Ascending aorta (tissue), 2 donors: ENCODE measurements around the gene COPRS. TPM values are rescaled to one million over a fixed set of nuclear protein-coding genes. Genes with fewer than 3 reads are reported as not detected.
A peak's percentile ranks its signal among the peaks of the same experiment; 100 is the strongest.

ENCODE experiments used
- DNase-seq, 2 donors: peaks; one replicate each; pipeline ENCODE4 v3.0.0-alpha.2; 2019; ENCODE audit warnings: low spot score in 2 of 2
- H3K27ac ChIP-seq, 2 donors: fragments of 200-600 bp; sonication (generic); one replicate each; pipeline ENCODE4 v1.5.1; 2016 to 2017; ENCODE audit warnings: mild to moderate bottlenecking in 1 of 2
- H3K27me3 ChIP-seq: fragments of 200-600 bp; sonication (generic); one replicate; pipeline ENCODE4 v1.5.1; 2017
- H3K36me3 ChIP-seq, 2 donors: fragments of 200-600 bp; sonication (generic); one replicate each; pipeline ENCODE4 v1.5.1; 2016
- H3K4me1 ChIP-seq, 2 donors: fragments of 200-600 bp; sonication (generic); one replicate each; pipeline ENCODE4 v1.5.1; 2016 to 2017; ENCODE audit warnings: mild to moderate bottlenecking in 1 of 2
- H3K4me3 ChIP-seq, 2 donors: fragments of 200-600 bp; sonication (generic); one replicate each; pipeline ENCODE4 v1.5.1; 2016 to 2017; ENCODE audit warnings: mild to moderate bottlenecking in 1 of 2
- H3K9me3 ChIP-seq, 2 donors: fragments of 200-600 bp; sonication (generic); one replicate each; pipeline ENCODE4 v1.5.1; 2016
- CTCF ChIP-seq, 3 experiments: fragments of 200-600 bp in 2 of 3; fragments of 450-650 bp in 1 of 3; sonication (generic) in 2 of 3; IDR thresholded peaks; one replicate each; pipeline ENCODE4 v1.5.1; 2016 to 2019; ENCODE audit warnings: antibody characterized with exemption in 3 of 3, mild to moderate bottlenecking in 1 of 3, moderate library complexity in 1 of 3
- intact Hi-C: fragments of 100-400 bp; cut with DNase I; formaldehyde crosslinking; loops from one replicate; pipeline ENCODE4 v1.15.1; 2023
- total RNA-seq: library from RNA; depleted of rRNA; stranded (reverse); fragments of >200 nt; gene quantifications from one replicate; pipeline ENCODE4 v1.1.0, GENCODE V29; 2016

Gene COPRS
- total RNA-seq, 1 donor from 2014 or later: 92.1 TPM

- H3K27ac ChIP-seq: no peak overlapping the region
- no peak overlapping the region for H3K4me3 ChIP-seq
- no peaks in the 10 kb centered on the region for H3K36me3 ChIP-seq
- no peaks in the 10 kb centered on the region for H3K27me3 ChIP-seq
- H3K9me3 ChIP-seq: no peaks in the 10 kb centered on the region
- DNase-seq: no peak
- intact Hi-C loops: no loop called here
- peaks cover 5 to 6% of the 10 kb centered on the region in 2 donors for H3K4me1 ChIP-seq
- TF ChIP-seq CTCF (IDR thresholded peaks at IDR 0.05): no peak
Measured at GRCh38 chr17:31838636-31839225, 20.3 kb downstream of the COPRS start.

- no peak for DNase-seq
- peaks cover 0 to 3% of the 10 kb centered on the region in 2 donors for H3K4me1 ChIP-seq
- intact Hi-C loops: no loop called here
- H3K4me3 ChIP-seq: no peak overlapping the region
- no peak for TF ChIP-seq CTCF (IDR thresholded peaks at IDR 0.05)
- H3K36me3 ChIP-seq: no peaks in the 10 kb centered on the region
- H3K27ac ChIP-seq: no peak overlapping the region
- H3K9me3 ChIP-seq: no peaks in the 10 kb centered on the region
- H3K27me3 ChIP-seq: no peaks in the 10 kb centered on the region
Measured at GRCh38 chr17:31835984-31836383, 23.1 kb downstream of the COPRS start.

- no peak overlapping the region for H3K4me3 ChIP-seq
- H3K27me3 ChIP-seq: no peaks in the 10 kb centered on the region
- H3K27ac ChIP-seq: no peak overlapping the region
- H3K9me3 ChIP-seq: no peaks in the 10 kb centered on the region
- no peaks in the 10 kb centered on the region for H3K36me3 ChIP-seq
- peaks cover 0 to 6% of the 10 kb centered on the region in 2 donors for H3K4me1 ChIP-seq
- DNase-seq: no peak
- intact Hi-C loops: no loop called here
- no peak for TF ChIP-seq CTCF (IDR thresholded peaks at IDR 0.05)
Measured at GRCh38 chr17:31834448-31834847, 24.6 kb downstream of the COPRS start.

- Histone ChIP-seq H3K27ac (no peak overlapping the region), H3K9me3 (no peaks in the 10 kb centered on the region), H3K4me1 (peaks cover 0 to 6% of the 10 kb centered on the region in 2 donors), H3K4me3 (no peak overlapping the region), H3K27me3 (no peaks in the 10 kb centered on the region), H3K36me3 (no peaks in the 10 kb centered on the region)
- intact Hi-C loops: no loop called here
- DNase-seq: no peak
- TF ChIP-seq CTCF (IDR thresholded peaks at IDR 0.05): no peak
Measured at GRCh38 chr17:31832746-31833145, 26.3 kb downstream of the COPRS start.

- Histone ChIP-seq H3K36me3 (no peaks in the 10 kb centered on the region), H3K27me3 (no peaks in the 10 kb centered on the region), H3K4me1 (peaks cover 0 to 6% of the 10 kb centered on the region in 2 donors), H3K9me3 (no peaks in the 10 kb centered on the region), H3K4me3 (no peak overlapping the region), H3K27ac (peak overlapping the region; percentile 37 to 63)
- no peak for TF ChIP-seq CTCF (IDR thresholded peaks at IDR 0.05)
- no peak for DNase-seq
- intact Hi-C loops: no loop called here
Measured at GRCh38 chr17:31830971-31831858, 27.8 kb downstream of the COPRS start.
